ENCODE measurements around the gene DCTN2.
"Not testable (repeated sequence)": the region's sequence is repeated elsewhere in the genome, so short reads cannot be mapped to it uniquely, and the experiment has no call there.

DCTN2 gene

DNA sequence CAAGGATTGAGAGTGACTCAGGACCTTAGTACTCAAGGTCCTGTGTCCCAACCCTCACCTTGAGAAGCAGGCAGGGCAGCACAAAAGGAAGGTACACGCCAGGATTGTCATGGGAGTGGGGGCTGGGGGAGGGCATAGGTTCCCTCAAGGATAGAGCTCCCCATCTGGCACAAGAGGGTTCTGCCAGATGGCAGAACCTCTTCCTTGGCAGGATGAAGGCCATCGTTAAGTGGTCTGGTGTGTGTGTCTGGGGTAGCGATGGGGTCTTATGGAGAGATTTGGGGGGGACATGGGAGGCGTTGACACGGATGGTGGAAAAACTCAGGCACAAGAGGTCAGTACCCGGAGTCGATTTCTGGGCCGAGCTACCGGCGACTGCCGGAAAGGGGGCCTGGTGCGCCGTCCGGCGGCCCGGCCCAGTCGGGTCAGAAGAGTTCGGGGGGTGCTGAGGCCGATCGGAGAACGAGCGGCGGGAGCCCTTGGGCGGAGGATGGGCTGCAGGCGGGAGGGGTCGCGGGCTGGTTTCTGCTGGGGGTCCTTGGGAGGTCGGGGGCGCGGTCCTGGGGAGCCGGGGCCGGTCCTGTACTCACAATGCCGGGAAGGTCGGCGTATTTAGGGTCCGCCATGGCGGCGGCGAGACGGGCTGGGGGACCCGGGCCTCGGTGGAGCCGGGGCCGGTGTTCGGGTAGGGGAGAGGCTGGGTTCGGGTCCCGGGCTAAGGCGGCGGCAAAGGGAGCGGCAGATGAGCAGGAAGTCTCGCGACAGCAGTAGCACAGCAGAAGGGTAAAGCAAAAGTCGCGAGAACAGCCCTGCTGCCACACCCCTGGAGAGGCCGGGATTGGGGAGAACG lies at the start of gene DCTN2:
TSS of gene DCTN2 (minus strand) at position 755 of the 850 bp plus-strand sequence. CDS start at position 626, 129 bp downstream.
- peak; percentile 75 to 89 (median 87) for DNase-seq (ENCODE audit: low read depth in 3 of 3)

DNA sequence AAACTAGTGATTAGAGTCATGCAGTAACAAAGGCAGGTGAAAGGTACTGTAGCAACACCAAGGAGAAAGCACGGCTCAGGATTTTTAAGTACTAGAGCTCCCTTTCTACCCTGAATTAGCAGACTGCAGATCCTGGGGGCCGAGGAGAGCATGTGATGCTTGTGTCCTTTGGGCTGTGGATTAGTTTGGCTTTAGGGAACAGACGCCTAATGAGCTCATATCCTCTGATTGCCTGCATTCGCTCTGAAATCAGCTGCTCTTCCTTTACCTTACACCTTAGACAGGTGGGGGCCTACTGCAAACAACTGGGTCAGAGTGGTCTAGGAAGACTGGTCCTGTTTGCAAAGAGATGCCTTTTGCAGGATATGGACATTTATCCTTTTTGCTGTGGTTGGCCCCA lies 46.2 kb upstream of the DCTN2 start:
- DNase-seq (ENCODE audit: low read depth in 3 of 3), result no peak

DNA sequence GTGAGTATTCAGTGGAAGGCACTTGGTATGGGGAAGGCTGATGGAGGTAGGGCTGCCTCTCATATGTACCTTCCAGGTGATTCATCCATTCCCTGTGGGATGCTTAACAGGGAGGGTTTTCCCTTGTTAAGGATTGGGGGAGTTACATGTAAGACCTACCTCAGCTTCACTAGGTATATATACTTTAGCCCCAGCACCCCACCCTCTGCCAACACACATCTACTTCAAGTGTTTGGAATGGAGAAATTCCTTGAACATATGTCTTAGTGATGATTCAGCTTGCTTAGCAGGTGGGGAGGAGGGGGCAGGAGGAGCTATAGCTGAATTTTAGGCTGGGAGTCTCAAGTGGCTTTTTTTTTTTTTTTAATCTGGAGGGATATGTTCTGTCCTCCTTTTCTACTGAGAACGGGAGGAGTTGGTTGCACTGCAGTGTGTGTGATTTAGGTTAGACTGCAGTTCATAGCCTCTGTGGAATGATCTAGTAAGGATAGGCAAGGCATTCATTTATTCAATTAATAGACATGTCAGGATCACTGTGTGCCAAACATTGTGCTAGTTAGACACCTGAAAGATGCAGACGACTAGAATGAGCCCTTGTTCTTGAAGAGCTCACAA lies 45.7 kb upstream of the DCTN2 start:
- no peak for DNase-seq (ENCODE audit: low read depth in 3 of 3)

DNA sequence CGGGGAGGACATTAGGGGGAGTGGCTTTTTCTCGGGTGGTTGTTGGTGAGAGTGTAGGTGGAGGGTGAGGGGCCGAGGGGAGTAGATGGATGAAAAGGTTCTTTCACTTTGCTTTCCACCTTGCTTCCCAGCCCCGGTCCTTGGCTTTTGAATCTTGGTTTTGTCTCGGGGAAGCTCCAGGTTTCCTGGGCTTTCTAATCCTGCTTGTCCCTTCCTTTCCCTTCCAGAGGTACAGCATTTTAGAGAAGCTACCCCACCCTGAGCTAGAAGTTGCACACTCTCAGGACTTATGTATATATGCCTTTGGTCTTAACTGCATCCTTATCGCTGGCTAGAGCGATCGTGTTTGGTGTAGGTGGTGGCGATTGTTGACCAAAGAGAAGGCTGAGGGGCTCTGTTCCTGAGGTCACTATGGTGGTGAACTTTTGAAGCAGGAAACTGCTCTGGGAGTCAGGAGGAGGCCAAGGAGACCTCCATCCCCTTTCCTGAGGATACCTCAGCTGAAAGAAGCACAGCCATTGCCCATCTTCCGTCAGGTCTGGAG lies 44.9 kb upstream of the DCTN2 start:
- DNase-seq (ENCODE audit: low read depth in 3 of 3), result no peak

DNA sequence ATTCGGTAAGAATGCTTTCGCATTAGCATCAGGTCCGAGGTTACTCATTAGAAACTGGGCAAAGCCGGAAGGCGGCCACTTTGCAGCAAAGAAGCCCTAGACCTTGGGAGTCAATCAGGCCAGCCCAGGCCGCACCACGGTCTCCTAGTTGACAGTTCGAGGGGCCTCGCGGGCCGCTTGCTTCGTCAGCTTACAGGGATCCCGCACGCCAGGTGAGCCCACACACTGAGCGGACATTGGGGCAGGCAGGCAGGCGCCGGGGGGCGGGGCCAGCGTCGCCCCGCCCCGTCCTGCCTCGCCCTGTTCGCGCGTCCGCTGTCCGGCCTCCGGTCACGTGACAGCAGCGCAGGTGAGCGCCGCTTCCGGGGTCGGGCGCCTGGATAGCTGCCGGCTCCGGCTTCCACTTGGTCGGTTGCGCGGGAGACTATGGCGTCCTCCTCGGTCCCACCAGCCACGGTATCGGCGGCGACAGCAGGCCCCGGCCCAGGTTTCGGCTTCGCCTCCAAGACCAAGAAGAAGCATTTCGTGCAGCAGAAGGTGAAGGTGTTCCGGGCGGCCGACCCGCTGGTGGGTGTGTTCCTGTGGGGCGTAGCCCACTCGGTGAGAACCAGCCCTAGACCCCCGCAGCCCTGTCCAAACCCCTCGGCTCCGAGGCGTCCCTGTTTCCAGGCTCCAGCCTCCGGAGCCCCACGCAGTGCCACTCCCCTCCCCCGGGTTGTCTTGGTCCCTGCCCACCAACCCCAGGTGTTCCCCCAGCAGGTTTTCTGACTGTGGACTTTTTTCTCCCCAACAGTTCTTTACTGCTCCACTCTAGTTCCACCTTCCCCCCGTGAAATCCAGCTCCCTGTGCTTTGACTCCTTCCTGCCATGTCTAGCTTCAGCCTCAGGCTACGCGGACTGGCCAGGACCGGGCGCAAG lies 44.1 kb upstream of the DCTN2 start, which contains the start of gene PIP4K2C:
TSS of gene PIP4K2C (plus strand) at position 329 of the 918 bp plus-strand sequence. CDS start at position 427, 98 bp downstream.
- DNase-seq (ENCODE audit: low read depth in 3 of 3), result peak; percentile 50 to 62 (median 60)

DNA sequence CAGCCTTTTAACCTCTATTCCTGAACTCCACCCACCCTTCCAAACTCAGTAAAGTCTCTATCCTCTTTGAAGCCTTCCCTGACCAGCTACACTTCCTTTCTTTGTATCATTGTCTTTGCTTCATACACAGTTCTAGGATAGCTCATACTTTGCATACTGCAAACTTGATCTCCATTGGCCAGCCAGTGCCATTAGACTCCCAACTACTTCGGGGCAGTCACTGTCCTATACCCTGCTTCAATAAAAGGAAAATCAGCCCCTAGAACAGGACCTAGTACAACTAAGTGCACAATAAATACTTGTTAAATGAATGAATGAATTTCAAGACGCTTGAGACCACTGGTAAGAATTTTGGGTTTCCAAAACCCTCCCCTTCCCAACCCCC lies 43.5 kb upstream of the DCTN2 start:
- DNase-seq (ENCODE audit: low read depth in 3 of 3), result no peak

DNA sequence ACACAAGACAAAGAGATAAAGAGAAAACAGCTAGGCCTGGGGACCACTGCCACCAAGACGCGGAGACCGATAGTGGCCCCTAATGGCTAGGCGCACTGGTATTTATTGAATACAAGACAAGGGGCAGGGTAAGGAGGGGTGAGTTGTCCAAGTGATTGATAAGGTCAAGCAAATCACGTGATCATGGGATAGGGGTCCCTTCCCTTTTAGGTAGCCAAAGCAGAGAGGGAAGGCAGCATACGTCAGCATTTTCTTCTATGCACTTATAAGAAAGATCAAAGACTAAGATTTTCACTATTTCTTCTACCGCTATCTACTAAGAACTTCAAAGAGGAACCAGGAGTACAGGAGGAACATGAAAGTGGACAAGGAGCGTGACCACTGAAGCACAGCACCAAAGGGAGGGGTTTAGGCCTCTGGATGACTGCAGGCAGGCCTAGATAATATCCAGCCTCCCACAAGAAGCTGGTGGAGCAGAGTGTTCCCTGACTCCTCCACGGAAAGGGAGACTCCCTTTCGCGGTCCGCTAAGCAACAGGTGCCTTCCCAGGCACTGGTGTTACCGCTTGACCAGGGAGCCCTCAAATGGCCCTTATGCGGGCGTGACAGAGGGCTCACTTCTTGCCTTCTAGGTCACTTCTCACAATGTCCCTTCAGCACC lies 42.1 kb upstream of the DCTN2 start:
- DNase-seq (ENCODE audit: low read depth in 3 of 3), result not testable (repeated sequence)

DNA sequence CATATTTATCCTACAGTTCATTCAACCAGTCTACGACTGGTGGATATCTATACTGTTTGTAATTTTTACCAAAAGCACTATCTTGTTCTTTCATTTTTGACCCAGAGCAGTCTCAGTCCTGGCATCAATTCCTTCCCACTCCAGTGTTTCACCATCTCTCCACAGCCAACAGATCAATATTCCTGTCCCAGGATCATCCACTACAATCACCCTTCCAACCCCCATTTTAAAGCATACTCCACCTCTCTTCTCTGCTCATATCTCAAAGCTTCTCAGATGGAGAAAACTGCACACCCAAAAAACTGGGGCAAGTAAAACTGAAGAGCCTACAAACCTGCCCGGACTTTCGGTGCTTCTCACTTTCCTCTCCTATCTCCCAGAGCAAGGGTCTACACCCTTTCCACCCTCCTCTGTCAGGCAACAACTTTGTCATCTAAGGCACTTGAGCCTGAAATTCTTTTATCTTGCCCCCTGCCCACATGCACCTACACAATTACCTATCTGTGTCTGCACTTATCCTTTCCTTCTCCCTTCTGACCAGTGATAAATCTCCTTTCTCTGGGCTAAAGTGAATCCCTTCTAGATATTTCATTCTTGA lies 39.9 kb upstream of the DCTN2 start:
- no peak for DNase-seq (ENCODE audit: low read depth in 3 of 3)

DNA sequence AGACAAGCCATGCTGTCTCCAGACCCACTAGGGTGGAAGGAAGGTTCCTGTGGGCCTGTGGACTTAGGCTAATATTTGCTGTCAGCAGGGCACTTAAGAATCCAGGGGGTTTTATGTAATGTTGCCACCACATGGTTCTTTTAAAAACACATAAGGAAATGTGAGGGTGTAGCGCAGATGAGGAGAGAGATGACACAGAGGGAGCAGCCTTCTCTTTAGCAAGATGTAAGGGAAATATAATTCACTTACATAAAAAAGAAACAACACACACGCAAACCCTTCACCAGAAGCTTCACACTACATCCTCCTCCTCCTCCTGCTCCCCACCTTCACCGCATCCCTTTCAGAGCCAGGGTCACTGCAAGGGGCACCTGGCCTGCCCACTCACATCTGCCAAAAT lies 39.1 kb upstream of the DCTN2 start:
- no peak for DNase-seq (ENCODE audit: low read depth in 3 of 3)

DNA sequence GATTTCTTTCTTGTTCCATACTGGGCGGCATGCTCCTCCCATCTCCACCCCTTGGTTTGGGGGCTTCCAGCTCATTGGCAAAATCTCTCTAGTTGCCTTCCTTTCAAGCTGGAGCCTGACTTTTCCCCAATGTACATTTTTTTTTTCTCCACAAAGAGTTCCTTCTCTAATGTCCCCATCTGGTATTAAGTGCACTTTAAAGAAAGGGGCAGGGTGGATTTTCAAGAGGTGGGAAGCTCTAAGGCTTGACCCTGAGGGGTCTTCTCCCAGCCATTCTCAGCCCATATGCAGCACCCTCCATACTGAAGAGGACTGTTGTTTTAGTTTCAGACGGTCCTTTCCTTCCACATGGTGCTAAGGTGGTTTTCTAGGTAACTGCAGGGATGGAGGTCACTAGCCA lies 38.2 kb upstream of the DCTN2 start:
- DNase-seq (ENCODE audit: low read depth in 3 of 3), result no peak

DNA sequence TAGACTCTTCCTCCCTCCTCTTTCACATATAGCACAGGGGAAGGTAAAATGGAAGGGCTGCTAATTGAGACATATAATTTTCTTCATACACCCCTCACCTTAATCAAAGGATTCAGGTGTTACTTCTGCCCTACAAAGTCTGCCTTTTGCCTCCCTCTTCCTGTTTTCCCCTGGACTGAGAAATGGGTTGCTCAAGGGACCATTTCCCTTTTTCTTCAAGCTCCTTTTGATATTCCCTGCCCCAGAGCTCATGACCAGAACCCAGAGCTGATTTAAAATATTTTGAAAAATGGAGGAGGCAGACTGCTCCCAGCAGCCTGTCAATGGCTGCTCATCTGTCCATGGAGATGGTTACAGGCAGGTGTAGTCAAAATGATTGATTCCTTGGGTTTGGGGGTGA lies 37.7 kb upstream of the DCTN2 start:
- no peak for DNase-seq (ENCODE audit: low read depth in 3 of 3)

DNA sequence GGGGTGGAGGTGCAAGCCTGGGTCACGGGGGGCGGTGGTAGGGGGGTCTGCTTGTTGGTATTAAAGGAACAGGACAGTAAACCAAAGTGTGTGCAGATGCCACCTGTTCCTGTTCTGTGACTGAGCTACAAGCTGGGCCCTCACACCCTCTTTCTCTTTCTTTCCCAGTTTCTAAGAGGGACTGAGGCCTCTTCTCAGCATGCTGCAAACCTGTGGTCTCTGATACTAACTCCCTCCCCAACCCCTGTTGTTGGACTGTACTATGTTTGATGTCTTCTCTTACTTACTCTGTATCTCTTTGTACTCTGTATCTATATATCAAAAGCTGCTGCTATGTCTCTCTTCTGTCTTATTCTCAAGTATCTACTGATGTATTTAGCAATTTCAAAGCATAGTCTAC lies 37.1 kb upstream of the DCTN2 start:
- DNase-seq (ENCODE audit: low read depth in 3 of 3), result no peak

DNA sequence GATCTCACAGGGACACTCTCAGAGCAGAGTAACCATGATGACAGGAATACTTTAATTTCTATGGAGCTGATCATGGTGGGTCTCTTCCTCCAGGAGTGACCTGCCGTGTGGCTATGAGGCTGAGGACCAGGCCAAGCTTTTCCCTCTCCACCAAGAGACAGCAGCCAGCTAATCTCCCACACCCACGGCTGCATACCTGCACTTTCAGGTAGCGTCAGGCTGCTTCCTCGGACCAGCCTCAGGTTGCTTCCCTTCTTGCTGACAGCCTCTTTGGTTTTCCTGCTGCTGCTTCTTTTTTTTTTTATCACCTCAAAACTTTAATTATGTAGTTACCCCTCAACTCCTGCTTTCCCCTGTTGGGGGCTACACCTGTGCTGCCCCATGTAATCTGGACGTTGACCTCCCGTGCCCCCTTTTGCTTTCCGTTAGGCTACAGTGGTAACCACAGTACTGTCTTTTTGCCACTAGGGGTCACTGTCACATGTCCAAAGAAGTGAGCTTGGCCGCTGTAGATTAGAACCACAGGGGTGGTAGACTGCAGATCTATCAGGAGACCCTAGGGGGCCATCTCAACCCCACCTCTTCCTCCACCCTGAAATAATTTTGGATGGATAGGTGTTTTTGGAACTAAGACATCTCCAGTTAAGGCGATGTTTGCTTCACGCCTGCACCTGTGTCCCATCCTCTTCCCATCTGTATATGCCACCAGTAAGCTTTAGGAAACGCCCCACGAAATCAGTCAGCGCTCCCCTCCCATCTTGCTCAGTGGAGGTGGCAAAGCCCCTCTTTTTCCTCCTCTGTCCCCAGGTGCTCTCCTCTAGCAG lies 36.2 kb upstream of the DCTN2 start:
- DNase-seq (ENCODE audit: low read depth in 3 of 3), result peak in 2 of 3 experiments; percentile 26 to 52

DNA sequence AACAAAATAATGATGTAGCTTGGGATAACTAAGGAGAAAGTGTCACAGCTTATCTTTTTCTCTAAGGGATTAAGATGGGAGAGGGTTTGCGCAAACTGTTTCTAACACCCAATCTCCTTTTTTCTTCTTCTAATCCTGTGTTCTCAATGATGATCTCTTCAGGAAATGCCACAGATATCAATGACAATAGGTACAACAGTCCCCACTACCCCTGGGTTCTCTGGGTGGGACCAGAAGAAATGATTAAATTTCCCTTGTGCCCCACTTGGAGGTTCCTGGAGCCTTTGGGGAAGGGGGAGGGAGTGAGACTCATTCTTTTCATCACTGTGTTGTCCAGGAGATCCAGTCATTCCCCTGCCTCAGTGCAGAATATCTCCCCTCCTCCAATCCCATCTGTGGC lies 35.4 kb upstream of the DCTN2 start:
- DNase-seq (ENCODE audit: low read depth in 3 of 3), result no peak

DNA sequence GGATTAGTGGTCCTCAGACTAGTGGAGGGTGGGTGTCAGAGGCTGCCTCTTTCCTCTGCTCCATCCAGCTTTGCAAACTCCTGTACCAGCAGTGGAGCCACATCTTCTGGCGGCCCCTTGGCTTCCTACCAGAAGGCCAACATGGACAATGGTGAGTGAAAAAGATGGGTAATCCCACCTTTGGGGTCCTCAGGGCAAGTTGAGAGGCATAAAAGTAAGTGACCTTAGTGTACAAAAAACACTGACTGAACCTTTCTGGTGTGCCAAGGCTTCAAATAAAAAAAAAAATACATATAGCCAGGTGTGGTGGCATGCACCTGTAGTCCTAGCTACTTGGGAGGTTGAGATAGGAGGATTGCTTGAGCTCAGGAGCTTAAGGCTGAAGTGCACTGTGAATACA lies 34.8 kb upstream of the DCTN2 start:
- DNase-seq (ENCODE audit: low read depth in 3 of 3), result no peak

DNA sequence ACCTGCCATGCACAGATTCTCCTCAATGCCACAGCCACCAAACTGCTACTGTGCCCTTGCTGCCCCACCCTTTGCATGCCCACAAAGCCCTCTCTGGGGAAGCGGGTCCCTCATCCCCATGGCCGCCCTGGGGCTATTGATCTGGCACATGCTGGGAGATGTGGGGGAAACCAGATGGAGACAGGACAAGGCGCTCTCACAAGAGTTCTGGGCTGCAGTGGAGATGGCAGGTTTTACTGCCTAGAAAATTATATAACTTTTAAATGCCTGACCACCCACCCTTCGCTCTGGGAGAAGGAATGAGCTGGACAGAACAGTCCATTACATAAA lies 33.4 kb upstream of the DCTN2 start:
- no peak for DNase-seq (ENCODE audit: low read depth in 3 of 3)

DNA sequence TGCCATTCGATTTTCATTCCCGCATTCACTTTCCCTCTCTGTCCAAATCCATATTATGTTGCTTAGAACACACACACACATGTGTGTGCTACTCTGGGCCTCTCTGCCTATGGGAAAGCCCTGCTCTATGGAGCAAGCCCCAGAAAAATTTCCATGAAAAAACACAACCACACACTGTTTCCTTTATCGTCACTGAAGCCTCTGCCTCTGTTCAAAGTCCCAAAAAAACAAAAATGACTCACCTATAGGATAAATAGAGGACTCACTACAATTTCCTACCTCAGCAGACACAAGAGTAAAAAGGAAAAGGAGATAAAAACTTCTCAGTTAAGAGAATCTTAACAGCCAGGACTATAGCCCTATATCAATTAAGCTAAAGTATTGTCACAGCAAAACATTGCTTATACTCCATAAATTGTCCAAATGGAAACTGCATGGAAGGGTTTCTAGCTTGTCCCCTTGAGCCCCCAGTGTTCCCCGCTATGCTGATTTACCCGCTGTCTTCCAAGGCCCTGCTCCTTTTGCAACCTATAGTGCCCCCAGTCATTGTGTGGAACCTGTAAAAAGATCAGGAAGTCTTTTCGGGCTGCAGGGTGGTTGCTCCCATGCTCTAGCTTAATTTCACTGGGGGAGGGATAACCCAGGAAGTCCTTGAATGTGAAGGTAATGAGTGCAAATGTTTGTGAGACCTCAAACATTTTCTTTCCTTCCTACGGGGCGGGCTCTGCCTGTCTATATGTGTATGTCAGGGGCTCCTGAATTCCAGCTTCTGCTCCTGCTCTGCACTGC lies 32.9 kb upstream of the DCTN2 start:
- no peak for DNase-seq (ENCODE audit: low read depth in 3 of 3)

DNA sequence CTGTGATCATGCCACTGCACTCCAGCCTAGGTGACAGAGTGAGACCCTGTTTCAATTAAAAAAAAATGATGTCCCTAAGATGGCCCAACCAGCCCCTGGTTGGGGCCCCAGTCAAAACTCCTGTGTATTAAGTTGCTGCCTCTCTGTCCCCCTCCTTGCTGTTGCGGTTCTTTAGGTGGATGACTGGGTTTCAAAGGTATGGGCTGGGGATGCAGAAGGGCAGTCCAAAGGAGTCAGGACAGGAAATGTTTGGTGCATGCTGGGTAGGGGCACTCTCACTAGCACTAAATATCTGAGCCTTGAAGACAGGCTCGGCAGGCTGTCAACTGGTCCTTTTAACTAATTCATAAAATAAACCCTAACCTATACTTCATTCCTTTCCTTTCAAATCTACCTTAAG lies 32.0 kb upstream of the DCTN2 start:
- DNase-seq (ENCODE audit: low read depth in 3 of 3), result no peak

DNA sequence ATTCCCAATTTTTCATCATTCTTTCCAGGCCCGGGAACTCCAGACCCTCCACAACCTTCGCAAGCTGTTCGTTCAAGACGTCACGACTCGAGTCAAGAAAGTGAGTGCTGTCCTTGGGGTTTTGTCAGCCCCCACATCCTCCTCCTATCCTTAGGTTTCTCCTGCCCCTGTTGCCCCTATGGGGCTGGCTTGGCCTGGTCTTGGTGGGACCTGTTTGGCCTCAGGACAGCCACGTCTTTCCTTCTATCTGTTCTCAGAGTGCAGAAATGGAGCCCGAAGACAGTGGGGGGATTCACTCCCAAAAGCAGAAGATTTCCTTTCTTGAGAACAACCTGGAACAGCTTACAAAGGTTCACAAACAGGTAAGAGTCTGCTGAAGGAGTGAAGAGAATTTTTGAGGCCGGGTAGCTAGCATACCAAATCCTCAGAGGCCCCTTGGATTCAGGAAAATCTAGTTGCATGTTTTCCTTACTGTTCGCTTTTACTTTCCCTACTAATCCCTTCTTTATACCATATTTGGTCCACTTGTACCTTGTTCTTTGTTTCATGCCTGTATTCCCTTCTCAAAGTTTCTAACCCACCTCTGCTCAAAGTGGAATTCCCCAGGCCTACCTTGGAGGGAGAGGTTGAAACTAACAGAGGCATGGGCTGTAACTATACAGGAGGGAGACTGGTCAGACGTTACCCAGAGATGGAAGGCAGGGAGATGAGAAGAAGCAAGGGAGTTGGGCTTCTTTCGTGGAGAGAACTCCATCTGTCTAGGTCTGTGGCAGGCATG lies 31.2 kb upstream of the DCTN2 start:
- DNase-seq (ENCODE audit: low read depth in 3 of 3), result no peak

Measured in stimulated activated CD4-positive, alpha-beta T cell treated with anti-CD3 and anti-CD28 coated beads, TNF-alpha, amount 100 ng/mL, for 4 hours (primary cell).